Measurements from ENCODE around the gene MRPL10.
A peak's percentile ranks its signal among the peaks of the same experiment; 100 is the strongest.

The MRPL10 gene

GRCh38 chr17:47857551-47858455 lies 26.5 kb upstream of the MRPL10 start:
- DNase-seq (ENCODE audit: low spot score) = no peak

GRCh38 chr17:47856830-47857229 lies 25.5 kb upstream of the MRPL10 start:
- DNase-seq (ENCODE audit: low spot score) = no peak

GRCh38 chr17:47855737-47856136 lies 24.4 kb upstream of the MRPL10 start:
- DNase-seq (ENCODE audit: low spot score) = no peak

- no peak for DNase-seq (ENCODE audit: low spot score)
These were observed 22.3 kb upstream of the MRPL10 start for GRCh38 chr17:47853616-47854015.

GRCh38 chr17:47852113-47852949 lies 21.0 kb upstream of the MRPL10 start:
- no peak for DNase-seq (ENCODE audit: low spot score)

GRCh38 chr17:47851764-47852112 lies 20.4 kb upstream of the MRPL10 start:
- no peak for DNase-seq (ENCODE audit: low spot score)

GRCh38 chr17:47850692-47851573 lies 19.6 kb upstream of the MRPL10 start, which contains the start of gene SP6:
SP6 (minus strand) TSS chr17:47851163; CDS start chr17:47848429, 2,734 bp downstream.
- DNase-seq (ENCODE audit: low spot score) = peak; percentile 87

- DNase-seq (ENCODE audit: low spot score) = no peak
These were observed 19.0 kb upstream of the MRPL10 start for GRCh38 chr17:47850373-47850691.

- no peak for DNase-seq (ENCODE audit: low spot score)
These were observed 16.8 kb upstream of the MRPL10 start for GRCh38 chr17:47848198-47848513.

GRCh38 chr17:47847341-47848197 lies 16.2 kb upstream of the MRPL10 start:
- no peak for DNase-seq (ENCODE audit: low spot score)

- DNase-seq (ENCODE audit: low spot score) = no peak
These were observed 15.5 kb upstream of the MRPL10 start for GRCh38 chr17:47846716-47847340.

GRCh38 chr17:47845716-47846075 lies 14.4 kb upstream of the MRPL10 start:
- DNase-seq (ENCODE audit: low spot score) = no peak

- peak; percentile 67 for DNase-seq (ENCODE audit: low spot score)
These were observed 13.7 kb upstream of the MRPL10 start for GRCh38 chr17:47844814-47845715.

GRCh38 chr17:47844227-47844626 lies 12.9 kb upstream of the MRPL10 start:
- DNase-seq (ENCODE audit: low spot score) = no peak

- no peak for DNase-seq (ENCODE audit: low spot score)
These were observed 12.0 kb upstream of the MRPL10 start for GRCh38 chr17:47843391-47843730.

GRCh38 chr17:47841488-47842291 lies 10.3 kb upstream of the MRPL10 start:
- DNase-seq (ENCODE audit: low spot score) = no peak

- peak; percentile 91 for DNase-seq (ENCODE audit: low spot score)
These were observed 9.6 kb upstream of the MRPL10 start, which contains the start of gene SCRN2 for GRCh38 chr17:47840742-47841487. SCRN2 (minus strand) TSS chr17:47841273; CDS start chr17:47840843, 430 bp downstream.

All from AG08396 (cell line).